Lower leg skin (tissue), 3 donors: ENCODE results near the gene MTMR12.

Experiments
- POLR2A ChIP-seq, 2 donors: fragments of 450-650 bp; IDR thresholded peaks; one replicate each; pipeline ENCODE4 v1.6.1; 2016 to 2017; ENCODE audit warnings: antibody characterized with exemption in 2 of 2, mild to moderate bottlenecking in 1 of 2, moderate library complexity in 1 of 2
- TF ChIP-seq, protein P1 (sequence below), 3 donors: fragments of 450-650 bp; IDR thresholded peaks; one replicate each; pipeline ENCODE4 v1.5.1; 2016; ENCODE audit warnings: antibody characterized with exemption in 3 of 3, mild to moderate bottlenecking in 3 of 3, moderate library complexity in 2 of 3

DNA sequence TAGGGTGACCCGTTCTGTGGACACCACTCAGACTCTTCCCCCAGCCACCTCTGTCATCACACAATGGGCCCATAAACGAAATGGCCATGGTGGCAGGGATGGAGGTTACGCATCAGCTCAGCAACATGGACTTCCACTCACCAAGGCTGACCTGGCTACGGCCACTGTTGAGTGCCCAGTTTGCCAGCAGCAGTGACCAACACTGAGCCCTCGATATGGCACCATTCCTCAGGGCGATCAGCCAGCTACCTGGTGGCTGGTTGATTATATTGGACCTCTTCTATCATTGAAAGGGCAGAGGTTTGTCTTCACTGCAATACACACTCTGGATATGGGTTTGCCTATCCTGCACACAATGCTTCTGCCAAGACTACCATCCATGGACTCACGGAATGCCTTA, 21.1 kb downstream of the MTMR12 start:
- TF ChIP-seq, protein P1, sequence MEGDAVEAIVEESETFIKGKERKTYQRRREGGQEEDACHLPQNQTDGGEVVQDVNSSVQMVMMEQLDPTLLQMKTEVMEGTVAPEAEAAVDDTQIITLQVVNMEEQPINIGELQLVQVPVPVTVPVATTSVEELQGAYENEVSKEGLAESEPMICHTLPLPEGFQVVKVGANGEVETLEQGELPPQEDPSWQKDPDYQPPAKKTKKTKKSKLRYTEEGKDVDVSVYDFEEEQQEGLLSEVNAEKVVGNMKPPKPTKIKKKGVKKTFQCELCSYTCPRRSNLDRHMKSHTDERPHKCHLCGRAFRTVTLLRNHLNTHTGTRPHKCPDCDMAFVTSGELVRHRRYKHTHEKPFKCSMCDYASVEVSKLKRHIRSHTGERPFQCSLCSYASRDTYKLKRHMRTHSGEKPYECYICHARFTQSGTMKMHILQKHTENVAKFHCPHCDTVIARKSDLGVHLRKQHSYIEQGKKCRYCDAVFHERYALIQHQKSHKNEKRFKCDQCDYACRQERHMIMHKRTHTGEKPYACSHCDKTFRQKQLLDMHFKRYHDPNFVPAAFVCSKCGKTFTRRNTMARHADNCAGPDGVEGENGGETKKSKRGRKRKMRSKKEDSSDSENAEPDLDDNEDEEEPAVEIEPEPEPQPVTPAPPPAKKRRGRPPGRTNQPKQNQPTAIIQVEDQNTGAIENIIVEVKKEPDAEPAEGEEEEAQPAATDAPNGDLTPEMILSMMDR (IDR thresholded peaks at IDR 0.05), result no peak
- no peak for TF ChIP-seq POLR2A (IDR thresholded peaks at IDR 0.05)
